Stimulated activated naive CD4-positive, alpha-beta T cell (primary cell): Measurements from ENCODE around the gene EFNA5.

Source experiments
- DNase-seq, 6 experiments: peaks; one replicate each; lab custom pipeline; 2025; lab: John Stamatoyannopoulos, UW

Gene EFNA5

DNA sequence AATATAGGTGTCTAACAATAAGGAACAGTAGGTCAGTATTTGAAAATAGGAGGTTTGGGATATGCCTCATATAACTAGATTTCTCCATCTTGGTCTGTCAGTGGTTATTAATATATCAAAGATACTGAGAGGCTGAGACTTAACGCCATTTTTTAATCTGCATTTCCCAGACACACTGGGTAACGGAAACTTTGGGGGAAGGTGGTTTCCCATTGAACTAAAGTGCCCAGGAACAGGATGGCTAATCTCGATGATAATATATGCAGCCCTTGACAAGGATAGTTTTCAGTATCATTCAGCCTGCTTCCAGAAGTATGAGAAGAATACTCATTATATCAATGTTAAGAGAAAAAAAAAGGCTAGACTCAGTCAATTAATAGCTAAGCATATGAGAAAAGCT lies 30.7 kb downstream of the EFNA5 start:
- no peak for DNase-seq

DNA sequence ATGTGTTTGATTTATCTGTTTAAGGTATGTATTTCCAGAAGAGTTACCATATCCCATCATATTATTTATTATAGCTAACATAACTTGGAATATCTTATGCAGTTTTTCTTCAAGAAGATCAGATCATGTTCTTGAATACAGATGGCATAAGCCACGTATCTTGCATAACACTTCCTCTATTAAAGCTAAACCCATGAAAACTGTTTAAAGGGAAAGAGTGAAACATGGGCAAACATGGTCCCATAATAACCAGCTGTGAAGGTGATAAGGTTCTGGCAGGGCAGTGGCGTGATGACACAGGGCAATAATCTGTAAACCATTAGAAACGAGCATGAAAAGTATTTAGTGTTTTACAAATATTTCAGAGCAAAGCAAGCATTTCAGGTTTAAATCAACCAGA lies 34.2 kb downstream of the EFNA5 start:
- DNase-seq = no peak

DNA sequence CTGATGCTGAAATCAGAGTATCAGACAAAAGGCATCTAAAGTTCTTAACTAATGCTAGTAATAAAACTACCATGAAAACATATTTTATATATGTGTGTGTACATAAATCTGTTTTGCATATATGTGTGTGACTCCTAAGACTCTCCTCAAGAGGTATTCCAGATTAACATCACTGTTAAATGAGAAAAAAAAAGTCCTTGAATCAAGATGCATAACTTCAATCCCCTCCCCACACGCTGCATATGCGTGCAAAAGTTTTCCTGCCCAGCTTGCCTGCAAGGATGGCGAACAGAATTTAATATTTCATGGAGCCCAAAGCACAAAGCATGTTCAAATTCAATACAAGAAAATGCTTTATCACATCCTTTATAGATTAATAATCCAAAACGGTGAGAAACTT lies 34.7 kb downstream of the EFNA5 start:
- no peak for DNase-seq

DNA sequence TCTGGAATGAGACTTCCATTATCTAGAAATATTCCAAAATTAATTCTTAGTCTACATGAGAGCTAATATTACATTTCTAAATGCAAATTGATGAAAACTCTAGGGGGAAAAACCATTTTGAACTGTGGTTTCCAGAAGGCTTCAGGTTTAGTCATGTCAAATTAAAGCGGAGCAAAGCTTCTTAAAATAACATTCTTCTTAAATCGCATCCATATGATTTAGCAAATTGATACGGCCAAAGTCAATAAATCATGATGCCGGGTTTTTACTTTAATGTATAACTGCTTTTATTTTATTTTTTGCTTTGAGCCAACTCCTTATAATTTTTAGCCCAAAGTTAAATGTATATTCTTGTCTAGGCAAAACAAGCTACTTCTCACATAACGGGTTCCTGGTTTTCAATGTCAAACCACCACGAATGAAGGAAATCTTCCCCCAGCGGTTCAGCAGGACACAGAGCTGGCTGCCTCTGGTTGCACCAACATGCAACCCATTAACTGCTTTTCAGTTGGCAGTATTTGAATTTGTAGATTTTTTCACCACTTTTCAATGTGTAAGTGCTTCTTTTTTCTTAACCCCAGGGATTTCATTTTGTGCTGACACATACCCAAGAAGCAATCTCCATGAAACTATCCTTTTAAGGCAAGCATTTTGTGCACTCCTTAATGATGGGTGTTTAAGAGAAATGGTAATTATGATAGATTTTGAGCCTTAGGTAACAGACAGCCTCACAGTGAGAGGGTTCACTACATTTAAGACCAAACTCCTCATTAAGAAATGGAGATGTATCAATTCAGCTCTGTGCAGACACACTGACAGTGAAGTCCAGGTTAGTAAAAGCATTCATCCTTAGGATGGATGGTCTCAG lies 35.5 kb downstream of the EFNA5 start:
- no peak for DNase-seq

DNA sequence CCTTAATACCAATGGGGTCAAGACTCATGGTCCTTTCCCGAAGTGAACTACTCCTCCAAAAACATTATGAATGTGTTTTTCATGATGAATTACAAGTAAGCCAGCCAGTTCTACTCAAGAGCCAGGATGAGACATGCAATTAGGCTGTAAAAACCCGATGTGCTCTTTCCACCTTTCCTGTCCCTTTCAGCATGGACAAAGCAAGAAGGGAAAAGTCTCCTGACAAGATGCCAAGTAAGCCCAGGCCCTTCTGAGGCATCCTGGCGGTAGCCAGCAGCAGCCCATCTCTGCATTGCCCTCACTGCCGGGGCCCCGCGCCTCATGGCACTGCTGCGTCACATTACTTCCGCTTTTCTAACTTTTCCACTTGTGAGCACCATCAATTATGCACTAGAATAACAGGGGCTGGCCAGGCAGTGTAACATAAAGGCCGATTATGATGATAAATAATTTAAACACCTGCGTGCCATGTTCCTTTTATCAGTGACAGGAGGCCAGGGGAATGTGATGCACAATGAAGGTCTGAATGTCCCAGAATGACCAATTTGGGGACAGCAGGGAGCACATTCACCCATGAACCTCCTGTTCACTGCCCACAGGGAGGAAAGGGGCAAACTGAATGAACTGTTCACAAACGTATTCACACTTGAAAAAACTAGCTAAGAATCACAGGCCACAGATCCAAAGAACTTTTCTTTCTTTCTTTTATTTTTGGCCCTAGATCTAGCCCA lies 37.4 kb downstream of the EFNA5 start:
- no peak for DNase-seq

DNA sequence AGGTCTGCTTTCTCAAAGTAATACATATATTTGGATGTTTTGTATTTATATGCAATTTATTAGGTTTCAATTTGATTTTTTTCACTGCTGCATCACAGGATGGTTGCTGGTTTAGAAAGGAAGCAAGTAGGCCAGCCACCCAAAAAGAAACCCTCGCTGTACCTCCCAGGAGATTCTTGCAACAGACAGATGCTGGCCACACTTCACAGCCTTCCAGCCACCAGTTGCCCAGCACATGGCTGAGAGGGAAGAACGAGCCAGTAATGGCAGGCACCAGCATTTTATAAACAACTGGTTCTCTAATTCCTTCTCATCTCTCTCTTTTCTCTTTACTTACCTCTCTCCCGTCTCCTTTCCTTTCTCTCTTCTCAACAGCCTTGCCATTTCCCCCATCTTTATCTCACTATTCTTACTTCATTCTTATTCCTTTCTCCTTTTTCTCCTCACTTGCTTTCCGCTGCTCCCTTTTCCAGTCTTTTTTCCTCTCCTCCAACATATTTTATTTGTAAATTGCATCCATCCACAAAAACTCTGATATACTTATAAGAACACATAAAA lies 38.9 kb downstream of the EFNA5 start:
- no peak for DNase-seq

DNA sequence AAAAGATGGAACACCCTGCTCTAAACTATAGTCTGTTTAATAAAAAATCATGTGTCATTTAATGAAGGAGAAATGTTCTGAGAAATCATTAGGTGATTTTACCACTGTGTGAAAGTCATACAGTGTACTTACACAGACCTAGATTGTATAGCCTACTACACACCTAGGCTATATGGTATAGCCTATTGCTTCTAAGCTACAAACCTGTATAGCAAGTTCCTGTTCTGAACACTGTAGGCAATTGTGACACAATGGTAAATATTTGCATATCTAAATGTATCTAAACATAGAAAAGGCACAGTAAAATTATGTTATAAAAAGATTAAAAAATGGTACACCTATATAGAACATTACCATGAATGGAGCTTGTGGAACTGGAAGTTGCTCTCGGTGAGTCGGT lies 40.6 kb downstream of the EFNA5 start:
- no peak for DNase-seq

DNA sequence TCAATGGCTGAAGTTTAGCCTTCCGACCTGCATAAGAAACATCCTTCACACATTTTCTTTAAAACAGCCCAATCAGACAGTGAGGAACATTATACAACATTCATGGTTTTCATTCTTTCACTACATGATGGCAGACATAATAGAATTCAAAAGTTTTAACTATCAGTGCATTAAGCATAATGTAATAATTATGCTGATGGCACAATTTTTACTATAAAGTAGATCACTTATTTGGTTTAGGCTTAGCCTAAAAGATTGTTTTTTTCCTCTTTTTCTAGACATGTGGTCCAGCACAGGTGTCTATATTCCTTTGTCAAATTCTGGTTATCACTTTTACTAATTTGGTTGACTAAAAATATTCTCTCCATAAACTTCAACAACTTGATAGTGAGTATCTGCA lies 46.5 kb downstream of the EFNA5 start:
- DNase-seq = no peak

DNA sequence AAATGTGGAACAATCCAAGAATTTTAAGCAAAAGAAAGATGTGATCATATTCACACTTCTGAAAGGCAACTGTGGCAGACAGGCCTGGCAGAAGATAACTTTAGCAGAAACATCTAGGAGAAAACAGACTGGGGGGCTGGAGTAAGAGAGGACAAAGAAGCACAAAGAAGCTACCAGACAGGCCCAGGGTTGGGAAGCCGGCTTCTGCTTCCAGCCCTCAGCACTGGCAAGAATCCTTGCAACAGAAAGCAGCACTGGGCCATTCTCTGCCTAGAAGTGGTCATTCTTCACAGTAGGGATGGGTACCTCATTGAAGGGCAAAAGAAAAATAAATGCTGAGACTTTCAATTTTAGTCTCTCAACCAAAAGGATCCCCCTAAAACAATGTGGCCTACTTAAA lies 49.6 kb downstream of the EFNA5 start:
- DNase-seq = no peak

DNA sequence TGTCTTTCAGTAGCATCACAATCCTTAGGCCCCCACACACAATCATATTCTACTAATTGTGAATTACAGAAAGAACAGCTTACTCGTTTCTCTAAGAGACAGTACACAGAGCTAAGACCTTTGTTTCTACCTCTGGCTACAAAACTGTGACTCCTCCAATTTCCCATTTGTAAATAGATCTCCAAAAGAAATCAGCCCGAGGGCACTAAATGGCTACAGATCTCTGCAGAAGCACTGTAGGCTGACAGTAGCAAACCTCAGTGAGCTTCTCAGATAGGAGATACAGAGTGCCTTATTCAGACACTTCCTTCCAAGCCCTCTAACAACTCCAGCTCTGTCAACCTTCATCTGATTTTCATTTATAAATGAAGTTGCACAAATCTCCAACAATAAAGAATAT lies 51.0 kb downstream of the EFNA5 start:
- no peak for DNase-seq

DNA sequence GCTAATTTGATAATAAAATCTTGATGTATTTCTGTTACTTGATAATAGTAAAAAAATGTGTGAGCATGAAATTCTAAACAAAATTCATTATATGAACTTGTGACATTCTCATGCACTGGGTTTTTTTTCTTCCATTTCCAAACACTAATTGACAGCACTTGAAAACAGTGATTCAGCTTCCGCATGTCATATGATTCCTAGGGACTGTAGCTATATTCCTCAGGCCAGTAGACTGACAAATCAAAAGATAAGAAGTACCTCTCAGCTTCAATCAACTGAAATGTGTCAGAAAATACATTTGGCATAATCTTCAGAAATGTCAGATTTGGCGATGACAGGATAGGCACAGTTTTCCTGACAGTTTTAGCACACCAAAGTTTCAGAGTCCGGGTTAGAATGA lies 52.5 kb downstream of the EFNA5 start:
- no peak for DNase-seq

DNA sequence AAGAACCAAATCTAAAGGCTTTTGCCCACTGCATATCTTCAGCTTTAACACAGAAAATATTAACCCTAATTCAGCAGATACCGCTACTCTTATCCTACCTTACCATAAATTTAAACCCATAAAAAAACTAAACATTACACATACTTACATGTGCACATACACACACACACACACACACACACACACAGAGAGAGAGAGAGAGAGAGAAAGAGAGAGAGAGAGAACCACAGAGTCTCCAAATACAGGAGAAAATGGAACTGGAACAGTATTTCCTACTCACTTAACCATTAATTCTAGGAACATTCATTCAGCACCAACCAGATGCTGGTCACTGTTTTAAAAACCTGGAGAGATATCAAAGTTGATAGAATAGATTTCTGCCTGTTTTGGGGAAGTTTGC lies 53.7 kb downstream of the EFNA5 start:
- DNase-seq = no peak

DNA sequence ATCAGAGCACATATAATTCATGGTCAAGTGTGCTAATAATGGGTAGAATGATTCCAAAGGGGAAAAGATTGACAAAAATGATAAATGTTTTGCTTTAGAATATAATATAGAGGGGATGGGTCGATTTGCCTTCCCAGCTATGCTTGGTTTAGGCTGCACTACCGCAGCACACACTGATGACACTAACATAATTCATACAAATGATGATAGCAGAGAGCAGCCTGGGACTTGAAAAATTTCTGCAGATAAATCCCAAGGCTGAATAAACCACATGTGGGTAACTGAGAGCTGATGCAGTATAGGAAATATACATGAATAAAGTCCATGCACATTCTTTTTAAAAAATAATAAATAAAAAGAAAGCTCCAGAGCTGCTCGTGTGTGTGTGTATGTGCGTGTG lies 54.5 kb downstream of the EFNA5 start:
- no peak for DNase-seq

DNA sequence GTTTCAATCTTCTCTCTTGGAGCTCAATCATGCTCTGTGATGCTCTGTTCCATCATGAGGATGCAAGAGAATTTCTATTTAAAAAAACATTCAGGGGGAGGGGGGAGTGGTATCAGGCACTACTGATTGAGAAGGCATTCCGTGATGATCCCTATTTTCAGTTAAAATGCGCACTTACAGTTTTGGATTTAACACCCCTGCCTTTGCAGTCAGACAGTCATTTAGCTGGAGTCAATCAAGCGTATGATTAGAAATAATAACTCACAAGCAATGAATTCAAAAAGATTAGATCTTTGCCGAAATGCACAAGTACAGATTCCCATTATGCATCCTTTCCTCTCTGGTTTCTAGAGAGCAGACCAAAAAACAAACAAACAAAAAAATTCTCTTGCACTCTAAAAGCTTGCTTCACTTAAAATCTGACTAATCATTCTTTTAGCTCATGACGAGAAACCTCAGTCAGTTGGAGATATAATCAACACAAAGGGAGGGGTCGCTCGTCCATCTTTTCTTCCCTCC lies 55.4 kb downstream of the EFNA5 start:
- no peak for DNase-seq

DNA sequence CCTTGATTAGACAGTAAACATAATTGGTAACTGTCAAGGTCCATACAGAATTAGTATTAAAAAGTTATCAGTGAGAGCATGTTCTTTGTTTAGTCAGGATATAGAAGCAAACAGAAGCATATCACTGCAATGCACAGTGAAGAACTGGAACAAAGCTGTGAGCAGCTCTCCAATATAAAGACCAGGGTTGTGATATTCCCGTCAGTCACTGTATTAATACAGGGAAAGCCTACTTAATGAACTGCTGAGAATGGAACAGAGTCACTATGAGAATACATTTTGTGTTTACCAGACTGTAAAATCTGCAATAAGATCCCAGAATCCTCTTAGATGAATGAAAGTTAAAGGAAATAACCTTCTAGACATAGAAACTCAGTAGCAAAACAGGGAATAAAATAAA lies 58.2 kb downstream of the EFNA5 start:
- DNase-seq = no peak

DNA sequence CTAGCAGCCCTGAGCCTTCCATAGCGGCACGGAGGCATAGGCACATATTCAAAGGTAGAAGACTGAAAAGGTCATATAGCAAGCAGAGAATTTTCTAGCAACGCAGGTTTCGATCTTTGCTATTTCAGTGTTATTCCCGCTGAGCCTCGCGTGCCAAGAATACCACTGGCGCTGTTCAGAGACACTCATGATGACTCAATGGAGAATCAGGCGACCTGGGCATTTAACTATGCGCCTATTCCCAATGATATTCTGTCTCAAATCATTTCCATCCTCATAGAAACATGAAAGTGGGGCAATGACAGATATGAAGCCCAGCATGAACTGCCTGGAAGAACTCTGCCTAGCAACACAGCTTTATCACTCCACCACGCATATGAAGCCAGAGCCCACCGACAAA lies 59.9 kb downstream of the EFNA5 start:
- DNase-seq = no peak

DNA sequence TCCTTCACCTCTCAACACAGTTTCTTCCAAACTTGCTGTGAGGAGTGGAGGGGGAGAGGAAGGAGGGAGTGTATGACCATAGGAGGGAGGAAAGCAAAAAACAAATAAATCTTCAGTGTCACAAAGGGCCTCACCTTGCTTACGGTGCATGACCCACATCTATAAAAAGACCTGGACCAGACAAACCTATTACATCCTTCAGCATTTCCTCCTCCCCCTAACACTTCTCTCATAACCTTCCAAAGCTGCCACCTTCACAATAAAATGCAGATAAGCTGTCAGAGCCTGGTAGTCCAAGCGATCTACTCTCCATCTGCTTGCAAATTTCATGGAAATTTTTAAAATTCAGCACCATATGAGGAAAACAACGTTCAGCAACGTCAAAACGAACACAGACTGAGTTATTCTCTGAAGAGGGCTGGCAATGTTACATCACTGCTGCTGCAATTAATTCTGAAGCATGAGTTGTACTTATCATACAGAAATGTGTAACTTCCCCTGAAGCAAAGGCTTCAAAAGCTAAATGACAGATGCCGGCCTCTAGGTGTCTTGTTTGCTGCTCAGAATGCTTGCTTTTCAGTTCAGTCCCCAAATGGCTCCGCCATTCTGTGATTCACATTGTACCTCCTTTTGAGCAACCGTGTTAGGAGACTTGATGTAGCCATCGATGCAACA lies 62.9 kb downstream of the EFNA5 start:
- DNase-seq = no peak

DNA sequence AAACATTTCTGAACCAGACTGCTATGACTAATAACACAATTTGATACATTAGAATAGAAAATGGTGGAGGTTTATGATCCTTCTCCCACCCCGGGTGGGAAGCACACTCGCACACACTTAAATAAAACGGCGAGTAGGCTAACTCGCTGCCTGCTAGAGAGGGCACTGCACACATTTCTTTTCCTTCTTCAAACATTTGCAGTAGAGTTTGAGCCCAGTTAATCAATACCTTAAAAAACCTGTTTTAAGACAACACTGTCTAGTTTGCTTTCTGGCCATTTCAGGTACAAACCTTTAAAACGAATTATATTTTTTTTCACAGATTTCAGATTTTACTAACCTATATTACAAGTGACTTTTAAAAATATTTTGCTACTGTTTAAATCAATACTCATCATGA lies 63.5 kb downstream of the EFNA5 start:
- no peak for DNase-seq

DNA sequence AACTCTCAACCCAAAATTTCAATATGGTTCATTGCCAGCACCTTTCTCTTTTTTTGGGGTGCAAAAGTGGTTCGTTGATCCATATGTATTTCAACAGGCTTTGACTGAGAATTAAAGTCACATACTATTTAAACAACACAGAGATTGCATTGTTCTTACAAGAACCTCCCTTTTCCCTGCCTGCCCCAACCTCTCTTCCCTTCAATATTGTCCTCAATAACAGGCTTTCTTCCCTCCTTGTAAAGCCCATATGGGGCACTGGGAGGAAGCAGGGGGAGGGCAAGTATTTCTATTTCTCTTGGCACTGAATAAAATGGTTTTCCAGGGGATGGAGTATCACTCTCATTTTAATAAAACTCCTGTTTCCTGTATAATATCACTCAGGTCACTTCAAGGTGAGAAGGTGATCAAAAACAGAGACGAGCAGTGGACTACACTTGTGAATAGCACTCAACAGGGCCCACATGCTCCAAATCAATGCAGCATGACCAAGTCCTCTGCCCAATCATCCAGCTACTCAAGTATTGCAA lies 65.1 kb downstream of the EFNA5 start:
- no peak for DNase-seq

DNA sequence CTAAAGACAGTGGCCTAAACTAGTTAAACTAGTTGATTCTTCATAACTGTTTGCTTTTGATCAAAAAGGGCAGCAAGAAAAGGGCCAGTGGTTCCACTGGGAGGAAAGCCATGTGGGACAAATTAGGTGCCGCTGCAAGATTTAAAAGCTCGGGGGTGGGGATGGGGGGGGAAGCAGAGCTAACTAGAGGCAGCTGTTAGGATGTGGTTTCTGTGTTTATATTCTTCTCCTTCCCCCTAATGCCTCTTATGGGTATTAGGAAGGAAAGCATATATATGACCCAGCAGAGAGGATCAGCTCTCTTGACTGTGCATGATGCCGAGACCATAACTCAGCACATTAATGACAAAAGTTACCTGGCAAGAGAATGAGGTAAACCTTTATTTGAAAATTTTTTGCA lies 65.7 kb downstream of the EFNA5 start:
- DNase-seq = no peak

DNA sequence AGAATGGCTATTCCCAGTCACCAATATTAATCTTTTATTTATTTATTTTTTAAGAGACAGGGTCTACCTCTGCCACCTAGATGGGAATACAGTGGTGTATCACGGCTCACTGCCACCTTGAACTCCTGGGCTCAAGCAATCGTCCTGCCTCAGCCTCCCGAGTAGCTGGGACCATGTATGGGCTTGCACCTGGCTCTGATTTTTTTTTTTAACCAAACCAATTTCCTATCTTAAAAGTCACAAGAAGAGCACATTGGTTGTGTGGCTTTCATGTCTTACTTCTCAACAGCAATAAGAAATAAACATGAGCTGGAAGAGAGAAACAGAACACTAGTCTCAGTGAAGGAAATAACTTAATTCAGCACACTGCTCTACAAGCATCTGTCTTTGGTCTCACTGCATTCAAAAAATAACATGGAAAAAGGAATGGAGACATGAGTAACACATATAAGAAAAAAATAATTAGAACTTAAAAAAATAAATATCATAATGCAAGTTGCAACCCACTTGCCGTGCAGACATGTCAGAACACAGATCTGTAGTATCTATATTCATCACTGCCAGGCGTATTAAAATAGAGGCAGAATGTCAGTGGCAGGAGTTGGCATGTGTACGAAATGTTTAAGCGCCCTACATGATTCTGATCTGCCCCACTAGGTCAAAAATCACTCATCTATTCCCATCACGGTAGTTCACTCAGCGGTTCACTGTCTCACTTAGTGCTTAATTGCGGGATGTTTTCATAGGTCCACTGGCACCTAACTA lies 66.4 kb downstream of the EFNA5 start:
- no peak for DNase-seq

DNA sequence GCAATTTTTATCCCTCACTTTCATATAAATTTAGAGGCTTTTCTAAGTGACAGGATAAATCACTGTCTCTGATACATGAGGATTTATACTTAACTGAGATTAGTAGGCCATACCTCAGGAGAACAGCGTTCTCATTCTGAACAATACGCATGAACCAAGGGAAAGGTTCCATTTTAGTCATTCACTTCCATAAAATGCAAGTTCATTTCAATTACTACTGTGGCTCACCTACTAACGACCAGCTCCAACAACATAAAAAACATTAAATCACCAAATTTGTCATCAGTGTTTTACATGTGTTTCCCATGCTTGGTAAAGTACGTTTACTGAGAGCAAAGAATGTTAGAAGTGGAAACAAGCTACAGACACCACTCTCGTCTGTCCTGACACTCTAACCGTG lies 67.4 kb downstream of the EFNA5 start:
- DNase-seq = no peak
